Left renal pelvis (tissue), 4 donors: ENCODE data around the gene VSX1. TPM values are rescaled to one million over a fixed set of nuclear protein-coding genes. Genes with fewer than 3 reads are reported as not detected.

Source experiments
- DNase-seq, 4 donors: peaks; one replicate each; pipeline ENCODE4 v3.0.0-alpha.2; 2013; ENCODE audit warnings: low read depth in 4 of 4, low spot score in 3 of 4
- polyA plus RNA-seq, 4 donors: library from polyadenylated mRNA; unstranded; fragments of 120-200 nt; gene quantifications; one replicate each; pipeline ENCODE4 v1.2.1, GENCODE V29; 2013; ENCODE audit not compliant: insufficient read length in 4 of 4

The VSX1 gene
- polyA plus RNA-seq, 4 donors, result not detected

- no peak for DNase-seq
These were observed 14.6 kb downstream of the VSX1 start for GRCh38 chr20:25067102-25067987.

GRCh38 chr20:25066386-25066785 lies 15.6 kb downstream of the VSX1 start:
- no peak for DNase-seq

GRCh38 chr20:25065625-25066338 lies 16.2 kb downstream of the VSX1 start:
- DNase-seq, result no peak

- DNase-seq, result no peak
These were observed 16.8 kb downstream of the VSX1 start for GRCh38 chr20:25065072-25065624.

GRCh38 chr20:25064561-25065071 lies 17.3 kb downstream of the VSX1 start:
- no peak for DNase-seq

GRCh38 chr20:25063981-25064380 lies 18.0 kb downstream of the VSX1 start:
- no peak for DNase-seq

GRCh38 chr20:25063546-25063945 lies 18.4 kb downstream of the VSX1 start:
- DNase-seq, result no peak

- no peak for DNase-seq
These were observed 19.1 kb downstream of the VSX1 start for GRCh38 chr20:25062841-25063240.

GRCh38 chr20:25061821-25062530 lies 20.0 kb downstream of the VSX1 start:
- DNase-seq, result no peak

GRCh38 chr20:25061103-25061799 lies 20.7 kb downstream of the VSX1 start:
- DNase-seq, result no peak

GRCh38 chr20:25059866-25060465 lies 22.0 kb downstream of the VSX1 start:
- no peak for DNase-seq

GRCh38 chr20:25058847-25059810 lies 22.8 kb downstream of the VSX1 start:
- no peak for DNase-seq

GRCh38 chr20:25058051-25058846 lies 23.7 kb downstream of the VSX1 start, which contains the start of gene ACSS1:
Gene ACSS1 (minus strand): TSS chr20:25058139. CDS start chr20:25058102, 37 bp downstream.
- DNase-seq, result no peak

GRCh38 chr20:25057234-25058050 lies 24.5 kb downstream of the VSX1 start:
- no peak for DNase-seq

GRCh38 chr20:25056690-25057233 lies 25.2 kb downstream of the VSX1 start:
- no peak for DNase-seq

- DNase-seq, result no peak
These were observed 26.0 kb downstream of the VSX1 start for GRCh38 chr20:25055711-25056495.
